HepG2 (cell line): Measurements from ENCODE around the gene TMEM132D. TPM values are rescaled to one million over a fixed set of nuclear protein-coding genes. Genes with fewer than 3 reads are reported as not detected.

ENCODE experiments used
- ATAC-seq: fragments of 200-7000 bp; cut with Tn5 transposase; 3 replicates; pipeline ENCODE4 v1.9.1; 2020; ENCODE audit warnings: mild to moderate bottlenecking, moderate library complexity
- BruUV-seq: library from RNA; stranded (reverse); fragments of 400-500 nt; replicated peaks from 2 replicates; lab custom pipeline; 2021; lab: Mats Ljungman, UMichigan
- CTCF ChIA-PET: fragments of 300-600 bp; formaldehyde crosslinking; extraction: SDS; loops from one replicate; lab custom pipeline; 2021; ENCODE audit warnings: low total read pairs, inconsistent platforms, low intra/inter-chr PET ratio; lab: Yijun Ruan, JAX
- POLR2A ChIA-PET: fragments of 350-600 bp; sonication (Branson Sonifier 250); formaldehyde crosslinking; loops from one replicate; lab custom pipeline; 2020; ENCODE audit warnings: antibody characterized with exemption, inconsistent platforms; lab: Yijun Ruan, JAX
- DNase-seq: peaks from one replicate; pipeline ENCODE4 v3.0.0-alpha.2; 2015; ENCODE audit warnings: low spot score
- FAIRE-seq: peaks from 3 replicates; lab custom pipeline; 2011; peaks lifted over from hg19 to GRCh38; lab: Jason Lieb, UNC
- H2AFZ ChIP-seq: one replicate; pipeline ENCODE4 v1.6.1; 2011; ENCODE audit warnings: low read length, inconsistent platforms
- H3K27ac ChIP-seq: fragments of 300-600 bp; 3 replicates; pipeline ENCODE4 v1.8.0; 2011; ENCODE audit warnings: mixed run types, mild to moderate bottlenecking, mixed read lengths, low read length, inconsistent platforms; ENCODE audit not compliant: insufficient read depth; ENCODE audit errors: extremely low read length
- H3K27me3 ChIP-seq, 2 experiments: fragments of 200-600 bp in 1 of 2; 2 replicates in 1 of 2; 3 replicates in 1 of 2; pipeline versions ENCODE4 v1.6.0 to v1.8.0; 2011; ENCODE audit warnings: low read length in 2 of 2, mild to moderate bottlenecking in 2 of 2, moderate library complexity in 2 of 2, inconsistent platforms in 1 of 2; ENCODE audit not compliant: insufficient read depth in 2 of 2, control insufficient read depth in 1 of 2
- H3K36me3 ChIP-seq, 2 experiments: fragments of 200-600 bp in 1 of 2; replicated peaks in 1 of 2; 2 replicates in 1 of 2; 3 replicates in 1 of 2; pipeline versions ENCODE4 v1.5.1 to v1.8.0; 2011; ENCODE audit warnings: low read length in 2 of 2, inconsistent platforms in 1 of 2; ENCODE audit not compliant: insufficient read depth in 2 of 2, control insufficient read depth in 1 of 2
- H3K4me1 ChIP-seq: 2 replicates; pipeline ENCODE4 v1.5.1; 2012; ENCODE audit warnings: low read length, inconsistent platforms; ENCODE audit not compliant: insufficient read depth
- H3K4me2 ChIP-seq: 2 replicates; pipeline ENCODE4 v1.6.0; 2011; ENCODE audit warnings: low read depth, low read length, inconsistent platforms
- H3K4me3 ChIP-seq, 3 experiments: fragments of 200-600 bp in 1 of 3; sonication (generic), shearing (Covaris generic) in 1 of 3; replicated peaks in 1 of 3; 2 replicates each; pipeline ENCODE4 v1.5.1; 2011 to 2016; ENCODE audit warnings: low read length in 3 of 3, inconsistent platforms in 2 of 3, low read depth in 2 of 3, mild to moderate bottlenecking in 2 of 3, control low read depth in 1 of 3, mixed read lengths in 1 of 3; ENCODE audit not compliant: insufficient read depth in 1 of 3
- H3K79me2 ChIP-seq: one replicate; pipeline ENCODE4 v1.6.1; 2011; ENCODE audit warnings: low read length, inconsistent platforms; ENCODE audit not compliant: insufficient read depth
- H3K9ac ChIP-seq: 2 replicates; pipeline ENCODE4 v1.6.0; 2011; ENCODE audit warnings: mild to moderate bottlenecking, low read depth, low read length, inconsistent platforms; ENCODE audit not compliant: insufficient read depth
- H3K9me3 ChIP-seq: 2 replicates; pipeline ENCODE4 v1.5.1; 2012; ENCODE audit warnings: mild to moderate bottlenecking, low read length
- H4K20me1 ChIP-seq: 2 replicates; pipeline ENCODE4 v1.6.0; 2011; ENCODE audit warnings: inconsistent platforms, mild to moderate bottlenecking, low read length, moderate library complexity; ENCODE audit not compliant: insufficient read depth
- ATF7 ChIP-seq, 2 experiments: fragments of 450-650 bp in 1 of 2; sonication (generic) in 1 of 2; formaldehyde crosslinking in 1 of 2; IDR thresholded peaks; 2 replicates each; pipeline versions ENCODE4 v1.4.0 to v1.6.1; 2016 to 2020; ENCODE audit warnings: antibody characterized with exemption in 1 of 2, mild to moderate bottlenecking in 1 of 2, missing genetic modification reagents in 1 of 2
- KLF11 ChIP-seq: IDR thresholded peaks from 2 replicates; pipeline ENCODE4 v1.6.1; 2016; ENCODE audit warnings: missing compliant biosample characterization
- MATR3 ChIP-seq: sonication (generic); formaldehyde crosslinking; IDR thresholded peaks from 2 replicates; pipeline ENCODE4 v1.4.0; 2020; ENCODE audit warnings: missing genetic modification reagents
- NR2C2 ChIP-seq: sonication (generic); formaldehyde crosslinking; IDR thresholded peaks from 2 replicates; pipeline ENCODE4 v1.4.0; 2020; ENCODE audit warnings: missing genetic modification reagents, mild to moderate bottlenecking, moderate library complexity, borderline replicate concordance
- SP140L ChIP-seq: sonication (generic); formaldehyde crosslinking; IDR thresholded peaks from 2 replicates; pipeline ENCODE4 v1.4.0; 2020; ENCODE audit warnings: missing genetic modification reagents, borderline replicate concordance
- TP53 ChIP-seq: sonication (generic); formaldehyde crosslinking; conservative IDR thresholded peaks from 2 replicates; pipeline ENCODE4 v1.4.0; 2020; ENCODE audit warnings: missing genetic modification reagents
- ZBTB26 ChIP-seq: IDR thresholded peaks from 2 replicates; pipeline ENCODE4 v1.6.1; 2016; ENCODE audit warnings: missing compliant biosample characterization, missing genetic modification reagents, borderline replicate concordance
- ZBTB3 ChIP-seq: sonication (generic); formaldehyde crosslinking; IDR thresholded peaks from 2 replicates; pipeline ENCODE4 v1.4.0; 2020; ENCODE audit warnings: low read depth, mild to moderate bottlenecking, moderate library complexity, missing genetic modification reagents, borderline replicate concordance
- ZBTB34 ChIP-seq: sonication (generic); formaldehyde crosslinking; IDR thresholded peaks from 2 replicates; pipeline ENCODE4 v1.8.0; 2022; ENCODE audit warnings: mild to moderate bottlenecking, missing genetic modification reagents
- ZBTB40 ChIP-seq, 2 experiments: fragments of 450-650 bp in 1 of 2; sonication (generic) in 1 of 2; formaldehyde crosslinking in 1 of 2; IDR thresholded peaks; 2 replicates each; pipeline versions ENCODE4 v1.6.1 to v1.8.0; 2016 to 2022; ENCODE audit warnings: antibody characterized with exemption in 1 of 2, mild to moderate bottlenecking in 1 of 2, missing genetic modification reagents in 1 of 2
- ZBTB7A ChIP-seq: sonication (generic); formaldehyde crosslinking; IDR thresholded peaks from 2 replicates; pipeline ENCODE4 v1.8.0; 2022; ENCODE audit warnings: mild to moderate bottlenecking, missing genetic modification reagents
- ZMYM2 ChIP-seq: sonication (generic); formaldehyde crosslinking; IDR thresholded peaks from 2 replicates; pipeline ENCODE4 v1.8.0; 2022; ENCODE audit warnings: mild to moderate bottlenecking, missing genetic modification reagents
- ZNF580 ChIP-seq: IDR thresholded peaks from 2 replicates; pipeline ENCODE4 v1.6.1; 2016; ENCODE audit warnings: low read depth, borderline replicate concordance
- WGBS: methylation state at CpG from one replicate; pipeline ENCODE4 v1.1.6; 2017; ENCODE audit warnings: low lambda C conversion rate; 5-methylcytosine and 5-hydroxymethylcytosine counted together
- in situ Hi-C: cut with HindIII; loops from 2 replicates; pipeline ENCODE4 v1.10.0; 2017; ENCODE audit warnings: low pct_unique_long_range_greater_than_20kb; ENCODE audit not compliant: extremely low pct_ligation_motif_present
- intact Hi-C: fragments of 100-400 bp; cut with micrococcal nuclease; formaldehyde crosslinking; loops from one replicate; pipeline ENCODE4 v1.10.0; 2022; ENCODE audit not compliant: unreplicated experiment
- polyA plus RNA-seq, 8 experiments: library from polyadenylated mRNA; depleted of rRNA in 3 of 8; stranded (reverse) in 7 of 8; unstranded in 1 of 8; fragments of >200 nt; fragmentation: Illumina TruSeq in 4 of 8; extraction: Trizol in 4 of 8; gene quantifications; 2 replicates each; pipeline versions ENCODE4 v1.2.1 to v1.2.3, GENCODE V29; 2011 to 2016; ENCODE audit warnings: low read depth in 4 of 8, missing spikeins in 1 of 8, mixed read lengths in 1 of 8; ENCODE audit not compliant: insufficient read depth in 1 of 8
- total RNA-seq, 5 experiments: library from RNA; depleted of rRNA; stranded (reverse); fragments of >200 nt; fragmentation: Illumina TruSeq; extraction: Trizol; gene quantifications; 2 replicates each; pipeline ENCODE4 v1.2.3, GENCODE V29; 2016; ENCODE audit warnings: low read depth in 1 of 5

The TMEM132D gene
- total and polyA plus RNA-seq, 2 of the 13 experiments (the other 11 are each of a cell fraction or from before 2014, with no cell fraction given), result not detected

GRCh38 chr12:129540954-129541353 lies 362.9 kb downstream of the TMEM132D start:
- Histone ChIP-seq H3K27me3 (no peaks in the 10 kb centered on the region), H3K4me2 (no peak overlapping the region), H3K36me3 (no peaks in the 10 kb centered on the region), H3K9ac (no peak overlapping the region), H3K27ac (no peak overlapping the region), H2AFZ (no peak overlapping the region), H3K9me3 (no peaks in the 10 kb centered on the region), H3K4me3 (no peak overlapping the region), H3K4me1 (no peaks in the 10 kb centered on the region), H3K79me2 (no peaks in the 10 kb centered on the region), H4K20me1 (no peaks in the 10 kb centered on the region)
- intact Hi-C loops, result no loop called here
- BruUV-seq, result no TSS peak
- ChIA-PET POLR2A (no interaction called here), CTCF (no interaction called here)
- no peak for DNase-seq
- WGBS, result 17% methylated on average over 5 of the region's 5 CpGs
- FAIRE-seq, result no peak
- in situ Hi-C loops, result no loop called here
- no peak for ATAC-seq
- no peak for TF ChIP-seq KLF11 (CRISPR knock-in tag)
- TF ChIP-seq ZNF580, result no peak
- TF ChIP-seq ZBTB26, result no peak
- TF ChIP-seq TP53 (CRISPR knock-in tag), result no peak
- TF ChIP-seq ZBTB3, result no peak
- TF ChIP-seq MATR3 (CRISPR knock-in tag), result no peak
- TF ChIP-seq NR2C2 (CRISPR knock-in tag), result no peak
- TF ChIP-seq ZBTB7A (CRISPR knock-in tag), result no peak
- TF ChIP-seq ZBTB40 (IDR thresholded peaks at IDR 0.05), result no peak
- no peak for TF ChIP-seq ZBTB40 (CRISPR knock-in tag; IDR thresholded peaks at IDR 0.05)
- TF ChIP-seq SP140L (CRISPR knock-in tag), result no peak
- TF ChIP-seq ZBTB34, result no peak
- no peak for TF ChIP-seq ZMYM2 (CRISPR knock-in tag)
- TF ChIP-seq ATF7 (IDR thresholded peaks at IDR 0.05), result no peak
- no peak for TF ChIP-seq ATF7 (CRISPR knock-in tag; IDR thresholded peaks at IDR 0.05)
